Ovary (tissue), 9 donors: ENCODE results near the gene GPD2. TPM values are rescaled to one million over a fixed set of nuclear protein-coding genes. Genes with fewer than 3 reads are reported as not detected.

ENCODE experiments used
- DNase-seq, 5 donors: peaks; one replicate each; pipeline ENCODE4 v3.0.0-alpha.2; 2019 to 2020
- H3K27ac ChIP-seq, 2 donors: fragments of 200-600 bp; one replicate each; pipeline versions ENCODE4 v1.5.1 to v1.8.0; 2019 to 2022
- H3K27me3 ChIP-seq: fragments of 200-600 bp; one replicate; pipeline ENCODE4 v1.8.0; 2022
- H3K36me3 ChIP-seq: fragments of 200-600 bp; sonication (generic); one replicate; pipeline ENCODE4 v1.5.1; 2019
- H3K4me1 ChIP-seq: one replicate; pipeline ENCODE4 v1.8.1; 2013; ENCODE audit warnings: mild to moderate bottlenecking, moderate library complexity; ENCODE audit not compliant: insufficient read depth
- H3K4me3 ChIP-seq: fragments of 200-600 bp; sonication (generic); one replicate; pipeline ENCODE4 v1.5.1; 2017
- H3K9me3 ChIP-seq, 2 donors: fragments of 200-600 bp in 1 of 2; sonication (generic) in 1 of 2; one replicate each; pipeline versions ENCODE4 v1.5.1 to v1.8.1; 2013 to 2019; ENCODE audit warnings: mild to moderate bottlenecking in 1 of 2, moderate library complexity in 1 of 2
- EP300 ChIP-seq: sonication (generic); formaldehyde crosslinking; IDR thresholded peaks from one replicate; pipeline ENCODE4 v1.6.1; 2017; ENCODE audit warnings: antibody characterized with exemption
- POLR2A ChIP-seq: fragments of 450-650 bp; IDR thresholded peaks from one replicate; pipeline ENCODE4 v1.6.1; 2017; ENCODE audit warnings: antibody characterized with exemption, mild to moderate bottlenecking, moderate library complexity
- WGBS, 3 donors: extraction: QIAGEN DNeasy Blood & Tissue Kit in 1 of 3; methylation state at CpG; one replicate each; pipeline versions ENCODE4 v1.1.5 to v1.1.7; 2013 to 2017; 5-methylcytosine and 5-hydroxymethylcytosine counted together
- intact Hi-C, 4 donors: fragments of 100-400 bp; cut with DNase I; formaldehyde crosslinking; loops; one replicate each; pipeline versions ENCODE4 v1.11.0 to v1.15.1; 2022 to 2023
- polyA plus RNA-seq, 2 donors: library from polyadenylated mRNA; stranded (reverse); fragments of 200-250 nt in 1 of 2; fragments of 350-450 nt in 1 of 2; fragmentation: Illumina TruSeq in 1 of 2; extraction: RNeasy Lipid Tissue Mini Kit (QIAGEN cat#74804) in 1 of 2; gene quantifications; one replicate each; pipeline ENCODE4 v1.2.3, GENCODE V29; 2013 to 2014
- total RNA-seq, 7 donors: library from RNA; depleted of rRNA in 2 of 7; stranded (reverse); fragments of >200 nt in 2 of 7; fragmentation: NEBNext Ultra II Directional in 3 of 7; extraction: Animal tissue kit (Norgen Biotek cat#: 25700) in 3 of 7; gene quantifications; one replicate each; pipeline versions ENCODE4 v1.1.0 to v1.2.4, GENCODE V29; 2016 to 2023
- TF ChIP-seq, protein P1 (sequence below), 3 donors: fragments of 450-650 bp in 2 of 3; fragments of 200-600 bp in 1 of 3; IDR thresholded peaks; one replicate each; pipeline versions ENCODE4 v1.5.1 to v1.8.0; 2016 to 2022; ENCODE audit warnings: antibody characterized with exemption in 3 of 3, mild to moderate bottlenecking in 1 of 3
- donor health status: DM: no; HTN: no; CAD: no; lungs with moderate emphysema.
- donor health status: DM: no; HTN: no; CAD: no.
- donor health status: Bipolar disorder and iron deficiency.
- donor health status: DM: yes; HTN: yes; CAD: no.
- donor health status: DM: no; HTN: no; CAD: no.
- donor health status: DM: yes; HTN: yes; CAD: no.

GPD2 gene
- total and polyA plus RNA-seq, 9 donors = 6.7 to 61.7 (median 24.5) TPM

- H3K27ac ChIP-seq = peak overlapping the region; percentile 73 to 96
- TF ChIP-seq EP300 = no peak
- TF ChIP-seq, protein P1, sequence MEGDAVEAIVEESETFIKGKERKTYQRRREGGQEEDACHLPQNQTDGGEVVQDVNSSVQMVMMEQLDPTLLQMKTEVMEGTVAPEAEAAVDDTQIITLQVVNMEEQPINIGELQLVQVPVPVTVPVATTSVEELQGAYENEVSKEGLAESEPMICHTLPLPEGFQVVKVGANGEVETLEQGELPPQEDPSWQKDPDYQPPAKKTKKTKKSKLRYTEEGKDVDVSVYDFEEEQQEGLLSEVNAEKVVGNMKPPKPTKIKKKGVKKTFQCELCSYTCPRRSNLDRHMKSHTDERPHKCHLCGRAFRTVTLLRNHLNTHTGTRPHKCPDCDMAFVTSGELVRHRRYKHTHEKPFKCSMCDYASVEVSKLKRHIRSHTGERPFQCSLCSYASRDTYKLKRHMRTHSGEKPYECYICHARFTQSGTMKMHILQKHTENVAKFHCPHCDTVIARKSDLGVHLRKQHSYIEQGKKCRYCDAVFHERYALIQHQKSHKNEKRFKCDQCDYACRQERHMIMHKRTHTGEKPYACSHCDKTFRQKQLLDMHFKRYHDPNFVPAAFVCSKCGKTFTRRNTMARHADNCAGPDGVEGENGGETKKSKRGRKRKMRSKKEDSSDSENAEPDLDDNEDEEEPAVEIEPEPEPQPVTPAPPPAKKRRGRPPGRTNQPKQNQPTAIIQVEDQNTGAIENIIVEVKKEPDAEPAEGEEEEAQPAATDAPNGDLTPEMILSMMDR (IDR thresholded peaks at IDR 0.05) = peak in 1 of 3 donors; percentile 23
- TF ChIP-seq POLR2A = no peak
- no peaks in the 10 kb centered on the region for H3K9me3 ChIP-seq
- no peaks in the 10 kb centered on the region for H3K27me3 ChIP-seq
- WGBS, 3 donors = 0% methylated on average over 19 of the region's 19 CpGs
- no peaks in the 10 kb centered on the region for H3K36me3 ChIP-seq
- peak overlapping the region; percentile 53 for H3K4me3 ChIP-seq
- peaks cover 4% of the 10 kb centered on the region for H3K4me1 ChIP-seq
- intact Hi-C loops = loop anchor here in 3 of 4 donors (2.0 to 5.0 kb wide), 4 partner anchors 36 to 68 kb away; partner anchors contain the start of genes GPD2 (in 2 of the 3) and NR4A2 (in 2 of the 3)
- DNase-seq = peak; percentile 70 to 85 (median 83)
Observed at GRCh38 chr2:156400706-156401678, 35.2 kb upstream of the GPD2 start.

GRCh38 chr2:156401861-156402260, 34.3 kb upstream of the GPD2 start:
- no peaks in the 10 kb centered on the region for H3K27me3 ChIP-seq
- TF ChIP-seq POLR2A (no peak), EP300 (no peak)
- TF ChIP-seq, protein P1 (IDR thresholded peaks at IDR 0.05) = no peak
- intact Hi-C loops = loop anchor here in 3 of 4 donors (2.0 to 5.0 kb wide), 4 partner anchors 35 to 69 kb away; partner anchors contain the start of genes GPD2 (in 2 of the 3) and NR4A2 (in 2 of the 3)
- no peaks in the 10 kb centered on the region for H3K36me3 ChIP-seq
- no peak overlapping the region for H3K27ac ChIP-seq
- no peak for DNase-seq
- 76 to 82% (median 81%) methylated on average over 5 of the region's 5 CpGs for WGBS, 3 donors
- H3K4me1 ChIP-seq = peaks cover 4% of the 10 kb centered on the region
- H3K9me3 ChIP-seq = no peaks in the 10 kb centered on the region
- no peak overlapping the region for H3K4me3 ChIP-seq

DNA sequence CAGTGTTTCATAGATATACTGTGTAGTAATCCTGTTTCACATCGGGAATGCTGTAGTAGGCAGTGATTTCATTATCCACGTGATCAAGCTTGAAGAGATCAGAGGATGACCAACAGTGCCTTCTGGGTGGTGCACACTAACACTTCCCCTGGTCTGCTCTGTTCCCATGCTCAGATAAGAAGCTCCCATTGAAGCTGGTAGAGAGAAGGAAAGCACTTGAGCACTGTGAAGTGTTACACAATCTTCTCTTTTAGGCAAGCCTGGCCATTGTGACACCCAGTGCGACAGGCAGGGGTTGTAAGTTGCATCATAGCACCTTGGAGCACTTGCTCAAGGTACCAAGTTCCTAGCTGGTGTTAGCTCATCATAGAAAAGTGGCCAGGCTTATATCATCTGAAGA, 30.6 kb upstream of the GPD2 start:
- H3K27me3 ChIP-seq = no peaks in the 10 kb centered on the region
- TF ChIP-seq EP300 (no peak), POLR2A (no peak)
- TF ChIP-seq, protein P1 (IDR thresholded peaks at IDR 0.05) = no peak
- H3K36me3 ChIP-seq = no peaks in the 10 kb centered on the region
- WGBS, 3 donors = 82 to 89% (median 87%) methylated on average over 3 of the region's 3 CpGs
- H3K27ac ChIP-seq = no peak overlapping the region
- no peaks in the 10 kb centered on the region for H3K4me1 ChIP-seq
- intact Hi-C loops = no loop called here
- peak in 1 of 5 donors; percentile 28 for DNase-seq
- no peaks in the 10 kb centered on the region for H3K9me3 ChIP-seq
- no peak overlapping the region for H3K4me3 ChIP-seq

GRCh38 chr2:156411835-156412234, 24.3 kb upstream of the GPD2 start:
- Histone ChIP-seq H3K9me3 (no peaks in the 10 kb centered on the region), H3K4me3 (no peak overlapping the region), H3K36me3 (no peaks in the 10 kb centered on the region), H3K27me3 (no peaks in the 10 kb centered on the region), H3K27ac (no peak overlapping the region), H3K4me1 (no peaks in the 10 kb centered on the region)
- intact Hi-C loops = no loop called here
- TF ChIP-seq, protein P1 (IDR thresholded peaks at IDR 0.05) = no peak
- no peak for TF ChIP-seq POLR2A
- TF ChIP-seq EP300 = no peak
- no peak for DNase-seq
- 89 to 94% (median 91%) methylated on average over 4 of the region's 4 CpGs for WGBS, 3 donors
